ENCODE data around the gene VPS72.
"Not testable (repeated sequence)": the region's sequence is repeated elsewhere in the genome, so short reads cannot be mapped to it uniquely, and the experiment has no call there.

The VPS72 gene

DNA sequence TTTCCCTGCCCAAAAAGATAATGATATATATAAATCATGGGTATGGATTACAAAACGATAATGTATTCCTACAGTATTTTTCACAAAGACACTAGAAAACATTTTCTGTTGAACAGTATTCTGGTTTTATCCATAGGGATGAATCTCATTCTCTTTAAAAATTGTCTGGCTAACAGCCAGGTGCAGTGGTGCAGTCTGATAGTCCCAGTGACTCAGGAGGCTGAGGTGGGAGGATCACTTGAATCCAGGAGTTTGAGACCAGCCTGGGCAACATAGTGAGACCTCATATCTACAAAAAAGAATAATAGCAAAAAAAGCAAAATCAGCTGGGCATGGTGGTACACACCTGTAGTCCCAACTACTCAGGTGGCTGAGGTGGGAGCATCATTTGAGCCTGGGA, 31.6 kb upstream of the VPS72 start:
- Mint-ChIP-seq H3K27ac (no peak overlapping the region), H3K4me3 (no peak overlapping the region), H3K36me3 (ENCODE audit: low read depth) (peaks cover 30% of the 10 kb centered on the region), H3K27me3 (ENCODE audit: low read depth) (no peaks in the 10 kb centered on the region), H3K9me3 (no peaks in the 10 kb centered on the region), H3K4me1 (no peaks in the 10 kb centered on the region)
- TF ChIP-seq, protein P1, sequence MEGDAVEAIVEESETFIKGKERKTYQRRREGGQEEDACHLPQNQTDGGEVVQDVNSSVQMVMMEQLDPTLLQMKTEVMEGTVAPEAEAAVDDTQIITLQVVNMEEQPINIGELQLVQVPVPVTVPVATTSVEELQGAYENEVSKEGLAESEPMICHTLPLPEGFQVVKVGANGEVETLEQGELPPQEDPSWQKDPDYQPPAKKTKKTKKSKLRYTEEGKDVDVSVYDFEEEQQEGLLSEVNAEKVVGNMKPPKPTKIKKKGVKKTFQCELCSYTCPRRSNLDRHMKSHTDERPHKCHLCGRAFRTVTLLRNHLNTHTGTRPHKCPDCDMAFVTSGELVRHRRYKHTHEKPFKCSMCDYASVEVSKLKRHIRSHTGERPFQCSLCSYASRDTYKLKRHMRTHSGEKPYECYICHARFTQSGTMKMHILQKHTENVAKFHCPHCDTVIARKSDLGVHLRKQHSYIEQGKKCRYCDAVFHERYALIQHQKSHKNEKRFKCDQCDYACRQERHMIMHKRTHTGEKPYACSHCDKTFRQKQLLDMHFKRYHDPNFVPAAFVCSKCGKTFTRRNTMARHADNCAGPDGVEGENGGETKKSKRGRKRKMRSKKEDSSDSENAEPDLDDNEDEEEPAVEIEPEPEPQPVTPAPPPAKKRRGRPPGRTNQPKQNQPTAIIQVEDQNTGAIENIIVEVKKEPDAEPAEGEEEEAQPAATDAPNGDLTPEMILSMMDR (IDR thresholded peaks at IDR 0.05; ENCODE audit: unreplicated experiment in 3 of 3) = no peak

DNA sequence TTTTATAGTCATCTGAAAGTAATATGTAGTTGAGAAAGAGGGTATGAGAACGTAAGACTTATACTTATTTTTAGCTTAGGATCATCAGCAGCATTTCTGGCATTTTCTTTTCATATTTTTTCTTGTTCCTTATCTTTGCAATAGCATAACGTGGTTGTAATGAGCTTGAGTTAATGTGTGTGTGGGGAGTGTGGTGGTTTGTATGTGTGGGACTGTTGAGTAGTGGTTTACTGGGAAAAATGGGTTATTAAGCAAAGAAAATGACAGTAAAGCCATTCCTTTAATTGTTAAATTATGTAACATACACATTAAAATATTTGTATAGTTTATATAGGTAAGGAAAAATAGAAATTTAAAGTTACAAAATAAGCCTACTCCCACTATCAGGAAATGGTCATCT, 23.6 kb upstream of the VPS72 start:
- peak overlapping the region in 1 of 3 experiments; percentile 1 for H3K27ac Mint-ChIP-seq
- H3K4me3 Mint-ChIP-seq = no peak overlapping the region
- H3K27me3 Mint-ChIP-seq (ENCODE audit: low read depth) = no peaks in the 10 kb centered on the region
- H3K9me3 Mint-ChIP-seq = no peaks in the 10 kb centered on the region
- H3K36me3 Mint-ChIP-seq (ENCODE audit: low read depth) = peaks cover 45% of the 10 kb centered on the region
- no peaks in the 10 kb centered on the region for H3K4me1 Mint-ChIP-seq
- TF ChIP-seq, protein P1 (IDR thresholded peaks at IDR 0.05; ENCODE audit: unreplicated experiment in 3 of 3) = no peak

DNA sequence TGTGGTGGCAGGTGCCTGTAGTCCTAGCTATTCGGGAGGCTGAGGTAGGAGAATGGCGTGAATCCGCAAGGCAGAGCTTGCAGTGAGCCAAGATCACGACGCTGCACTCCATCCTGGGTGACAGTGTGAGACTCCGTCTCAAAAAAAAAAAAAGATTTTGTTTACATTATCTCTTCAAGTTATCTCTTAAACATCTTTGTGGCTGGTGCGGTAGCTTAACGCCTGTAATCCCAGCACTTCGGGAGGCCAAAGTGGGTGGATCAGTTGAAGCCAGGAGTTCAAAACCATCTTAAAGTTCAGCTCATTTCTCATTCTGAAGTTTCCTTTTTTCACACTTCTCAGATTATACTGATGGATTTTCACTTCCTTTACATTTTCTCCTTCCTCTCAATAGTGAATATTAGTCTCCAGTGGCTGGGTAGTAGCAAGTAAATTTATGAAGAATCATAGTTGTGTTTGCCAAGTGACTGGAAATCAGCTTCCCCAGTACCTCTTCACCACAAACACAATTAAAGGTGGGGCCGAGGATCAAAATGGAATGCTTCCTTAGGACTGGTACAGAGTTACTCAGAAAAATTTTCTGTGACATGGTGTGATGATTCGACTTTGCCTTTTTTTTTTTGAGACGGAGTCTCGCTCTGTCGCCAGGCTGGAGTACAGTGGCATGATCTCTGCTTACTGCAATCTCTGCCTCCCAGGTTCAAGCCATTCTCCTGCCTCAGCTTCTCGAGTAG, 22.1 kb upstream of the VPS72 start:
- TF ChIP-seq, protein P1 (IDR thresholded peaks at IDR 0.05; ENCODE audit: unreplicated experiment in 3 of 3) = no peak
- peak overlapping the region in 2 of 3 experiments; percentile 24 to 74 for H3K27ac Mint-ChIP-seq
- no peak overlapping the region for H3K4me3 Mint-ChIP-seq
- H3K27me3 Mint-ChIP-seq (ENCODE audit: low read depth) = no peaks in the 10 kb centered on the region
- H3K4me1 Mint-ChIP-seq = no peaks in the 10 kb centered on the region
- H3K9me3 Mint-ChIP-seq = no peaks in the 10 kb centered on the region
- peaks cover 54% of the 10 kb centered on the region for H3K36me3 Mint-ChIP-seq (ENCODE audit: low read depth)

DNA sequence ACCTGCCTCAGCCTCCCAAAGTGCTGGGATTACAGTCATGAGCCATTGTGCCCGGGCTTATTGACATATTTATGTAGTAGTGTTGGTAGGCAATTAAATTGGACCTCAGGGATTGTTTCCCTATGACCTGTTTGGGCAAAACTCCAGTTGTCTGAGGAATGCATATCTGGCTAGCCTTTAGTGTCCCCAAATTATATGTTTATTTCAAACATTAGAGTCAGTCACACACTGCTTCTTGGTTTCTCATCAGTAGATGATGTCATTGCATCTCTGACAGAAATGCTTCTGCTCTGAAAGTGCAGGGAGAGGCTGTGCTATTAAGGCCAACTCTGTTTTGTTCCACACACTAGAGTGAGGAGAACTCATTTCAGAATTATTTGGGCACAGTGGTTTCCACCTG, 20.8 kb upstream of the VPS72 start:
- Mint-ChIP-seq H3K4me1 (no peaks in the 10 kb centered on the region), H3K36me3 (ENCODE audit: low read depth) (peaks cover 60% of the 10 kb centered on the region), H3K9me3 (no peaks in the 10 kb centered on the region), H3K4me3 (no peak overlapping the region), H3K27ac (no peak overlapping the region), H3K27me3 (ENCODE audit: low read depth) (no peaks in the 10 kb centered on the region)
- TF ChIP-seq, protein P1 (IDR thresholded peaks at IDR 0.05; ENCODE audit: unreplicated experiment in 3 of 3) = no peak

DNA sequence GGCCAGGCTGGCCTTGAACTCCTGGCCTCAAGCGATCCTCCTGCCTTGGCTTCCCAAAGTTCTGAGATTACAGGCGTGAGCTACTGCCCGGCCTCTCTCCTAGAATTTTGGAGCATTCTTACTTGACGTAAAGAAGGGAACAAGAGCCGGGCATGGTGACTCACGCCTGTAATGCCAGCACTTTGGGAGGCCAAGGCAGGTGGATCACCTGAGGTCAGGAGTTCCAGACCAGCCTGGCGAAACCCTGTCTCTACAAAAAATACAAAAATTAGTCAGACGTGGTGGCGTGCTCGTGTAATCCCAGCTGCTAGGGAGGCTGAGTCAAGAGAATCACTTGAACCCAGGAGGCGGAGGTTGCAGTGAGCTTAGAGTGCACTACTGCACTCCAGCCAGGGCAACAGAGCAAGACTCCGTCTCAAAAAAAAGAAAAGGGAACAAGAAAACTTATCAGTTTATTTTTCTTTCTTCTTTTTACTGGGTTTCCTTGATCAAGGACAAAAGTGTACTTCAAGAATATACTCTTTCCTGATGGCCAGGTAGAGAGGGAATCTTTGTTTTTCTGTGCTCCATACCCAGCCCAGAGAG, 15.5 kb upstream of the VPS72 start:
- not testable (repeated sequence) for H3K9me3 Mint-ChIP-seq; H3K4me3 Mint-ChIP-seq; H3K4me1 Mint-ChIP-seq; H3K27ac Mint-ChIP-seq; H3K27me3 Mint-ChIP-seq (ENCODE audit: low read depth)
- peaks cover 52% of the 10 kb centered on the region for H3K36me3 Mint-ChIP-seq (ENCODE audit: low read depth)

DNA sequence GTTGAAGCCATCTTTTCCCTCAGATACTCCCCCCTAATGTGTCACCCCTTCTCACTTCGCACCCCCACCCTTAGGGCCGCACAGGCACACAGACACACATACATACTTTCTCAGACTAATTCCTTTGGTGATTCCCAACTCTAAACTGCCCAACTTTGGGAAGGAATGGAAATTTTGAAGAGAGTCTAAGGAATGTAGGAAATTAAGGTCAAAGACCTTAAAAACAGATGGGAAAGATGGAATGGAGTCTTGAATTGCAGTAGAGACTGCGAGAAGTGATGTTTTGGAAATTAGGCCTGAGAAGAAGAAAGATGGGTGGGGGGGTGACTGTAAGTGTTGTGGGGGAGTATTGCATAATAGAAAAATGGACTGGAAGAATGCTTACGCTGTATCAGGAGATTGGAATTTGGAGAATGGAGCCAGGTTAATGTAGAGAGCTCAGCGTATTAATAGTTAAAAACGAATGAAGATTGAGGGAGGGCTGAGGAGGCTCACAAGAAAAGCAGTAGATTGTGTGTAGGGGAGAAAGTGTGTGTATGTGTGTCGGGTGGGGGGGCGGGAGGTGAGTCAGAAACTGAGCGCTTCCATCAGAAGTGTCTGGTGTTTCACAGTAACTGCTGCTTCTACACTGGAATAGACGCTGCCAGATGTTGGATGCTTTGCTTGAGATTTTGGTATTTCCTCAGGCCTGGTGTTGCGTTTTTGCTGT, 10.0 kb upstream of the VPS72 start:
- peaks cover 17% of the 10 kb centered on the region for H3K36me3 Mint-ChIP-seq (ENCODE audit: low read depth)

More for the DNA sequence above, 10.0 kb upstream of the VPS72 start:
- Mint-ChIP-seq H3K27me3 (ENCODE audit: low read depth) (peaks cover 3% of the 10 kb centered on the region), H3K27ac (peak overlapping the region; percentile 97 to 100 (median 99)), H3K4me1 (peaks cover 40% of the 10 kb centered on the region), H3K9me3 (no peaks in the 10 kb centered on the region), H3K4me3 (peak overlapping the region; percentile 98 to 99 (median 98))
- TF ChIP-seq, protein P1 (IDR thresholded peaks at IDR 0.05; ENCODE audit: unreplicated experiment in 3 of 3) = no peak
